Stomach smooth muscle (tissue), 2 donors: ENCODE data around the gene LRIG1.

Experiments used
- H3K27ac ChIP-seq: one replicate; pipeline ENCODE4 v1.7.0; 2013; ENCODE audit warnings: mild to moderate bottlenecking, low read length, inconsistent platforms
- H3K27me3 ChIP-seq, 2 donors: one replicate each; pipeline ENCODE4 v1.7.0; 2013; ENCODE audit warnings: low read length in 2 of 2; ENCODE audit not compliant: insufficient read depth in 2 of 2, control insufficient read depth in 1 of 2
- H3K36me3 ChIP-seq, 2 donors: one replicate each; pipeline ENCODE4 v1.7.0; 2013; ENCODE audit warnings: low read length in 2 of 2; ENCODE audit not compliant: control insufficient read depth in 2 of 2, insufficient read depth in 2 of 2
- H3K4me1 ChIP-seq: one replicate; pipeline ENCODE4 v1.7.0; 2013; ENCODE audit warnings: low read length; ENCODE audit not compliant: control insufficient read depth, insufficient read depth
- H3K4me3 ChIP-seq, 2 donors: one replicate each; pipeline ENCODE4 v1.7.0; 2013; ENCODE audit warnings: low read length in 2 of 2
- H3K9ac ChIP-seq, 2 donors: one replicate each; pipeline ENCODE4 v1.7.0; 2013; ENCODE audit warnings: low read length in 2 of 2, mild to moderate bottlenecking in 1 of 2
- H3K9me3 ChIP-seq, 2 donors: one replicate each; pipeline ENCODE4 v1.7.0; 2013; ENCODE audit warnings: low read length in 2 of 2; ENCODE audit not compliant: control insufficient read depth in 2 of 2
- donor health status: healthy.
- donor health status: Pancreatic carcinoma.

The LRIG1 gene

DNA sequence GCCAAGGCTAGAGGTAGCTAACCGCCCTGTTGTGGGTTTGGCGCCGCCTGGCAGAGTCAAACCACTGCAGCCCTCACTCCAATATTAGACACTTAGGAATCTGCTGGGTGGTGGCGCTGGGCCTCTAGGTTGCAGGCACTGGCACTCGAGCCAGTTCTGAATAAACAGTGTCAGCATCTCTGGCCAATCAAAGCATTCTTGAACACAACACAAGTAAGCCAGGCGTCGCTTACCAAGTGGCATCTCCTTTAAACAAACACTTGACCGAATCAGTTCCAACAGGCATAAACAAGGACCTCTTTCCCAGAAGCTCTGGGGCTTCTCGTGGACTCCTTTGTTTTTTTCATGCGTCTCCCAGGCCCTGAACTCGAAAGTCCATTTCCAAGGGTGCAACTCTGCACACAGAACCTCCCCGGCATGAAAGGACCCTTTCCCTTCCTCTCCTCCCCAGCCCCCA lies 82.3 kb downstream of the LRIG1 start:
- peak overlapping the region in 1 of 2 donors; percentile 57 for H3K9ac ChIP-seq
- peaks cover 71% of the 10 kb centered on the region for H3K4me1 ChIP-seq
- peak overlapping the region; percentile 88 for H3K27ac ChIP-seq
- H3K9me3 ChIP-seq, result peaks cover 0 to 2% of the 10 kb centered on the region in 2 donors
- H3K4me3 ChIP-seq, result peak overlapping the region in 1 of 2 donors; percentile 20
- H3K36me3 ChIP-seq, result peaks cover 5 to 9% of the 10 kb centered on the region in 2 donors
- no peaks in the 10 kb centered on the region for H3K27me3 ChIP-seq

DNA sequence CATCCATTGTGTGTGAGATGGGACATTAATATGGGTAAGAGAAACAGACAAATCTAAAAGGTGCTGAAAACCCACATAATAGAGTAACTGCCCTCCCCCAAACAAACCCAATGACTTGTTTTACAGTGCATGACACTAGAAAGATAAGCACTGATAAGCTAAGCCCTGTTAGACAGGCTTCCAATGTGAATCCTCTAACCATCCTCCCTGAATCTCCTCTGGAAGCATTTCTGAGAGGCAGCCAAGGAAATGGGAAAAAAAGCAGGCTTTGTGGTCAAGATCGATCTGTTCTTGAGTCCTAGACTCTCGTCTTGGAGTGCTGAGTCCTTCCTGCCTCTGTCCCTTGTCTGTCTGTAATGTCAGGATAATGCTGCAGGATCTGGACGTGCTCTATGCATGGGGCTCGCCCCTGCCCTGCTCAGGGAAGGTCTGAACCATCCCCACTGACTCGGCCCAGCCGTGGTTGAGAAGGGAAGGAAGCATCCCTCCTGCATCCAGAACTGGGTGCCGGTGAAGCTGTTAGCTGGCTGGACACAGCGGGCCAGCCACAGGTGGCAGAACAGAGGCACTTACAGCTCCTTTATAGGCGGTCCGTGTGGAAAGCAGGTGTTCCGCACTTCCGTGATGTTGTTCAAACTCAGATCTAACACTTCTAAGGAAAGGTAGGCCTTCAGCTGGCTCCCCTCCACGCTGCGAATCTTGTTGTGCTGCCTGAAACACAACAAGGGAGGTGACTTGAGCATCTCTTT lies 84.1 kb downstream of the LRIG1 start:
- Histone ChIP-seq H3K9ac (peak overlapping the region in 1 of 2 donors; percentile 44), H3K27ac (peak overlapping the region; percentile 88), H3K4me3 (no peak overlapping the region), H3K9me3 (peaks cover 0 to 2% of the 10 kb centered on the region in 2 donors), H3K27me3 (no peaks in the 10 kb centered on the region), H3K4me1 (peaks cover 78% of the 10 kb centered on the region), H3K36me3 (peaks cover 13 to 24% of the 10 kb centered on the region in 2 donors)

DNA sequence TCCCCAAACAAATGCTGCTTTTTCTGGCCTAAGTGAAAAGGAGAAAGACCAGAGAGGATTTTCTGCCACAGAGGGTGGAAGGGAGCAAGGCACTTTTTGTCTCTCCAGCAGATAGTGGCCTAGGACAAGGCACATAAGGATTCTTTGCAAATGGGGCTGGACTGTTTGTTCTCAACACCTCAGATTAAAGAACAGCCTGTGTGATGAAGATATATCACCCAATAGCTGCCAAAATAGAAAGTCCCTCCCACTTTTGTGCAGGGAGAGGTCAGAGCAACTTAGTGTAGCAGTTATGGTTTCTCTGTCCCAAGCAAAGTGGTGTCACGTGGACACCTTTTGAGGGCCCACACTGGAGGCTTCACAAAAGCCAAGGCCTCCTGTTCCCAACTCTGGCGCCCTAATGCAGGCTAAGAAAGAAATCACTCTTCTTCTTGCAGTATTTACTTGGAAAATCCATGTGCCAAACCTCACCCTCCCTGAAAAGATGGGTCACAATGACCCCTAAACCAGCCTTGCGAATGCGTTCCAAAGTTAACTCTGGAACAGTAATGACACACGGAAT lies 84.9 kb downstream of the LRIG1 start:
- peaks cover 85% of the 10 kb centered on the region for H3K4me1 ChIP-seq
- H3K36me3 ChIP-seq, result peaks cover 18 to 25% of the 10 kb centered on the region in 2 donors
- no peaks in the 10 kb centered on the region for H3K9me3 ChIP-seq
- H3K27ac ChIP-seq, result peak overlapping the region; percentile 88
- H3K9ac ChIP-seq, result peak overlapping the region; percentile 37 to 44
- H3K27me3 ChIP-seq, result no peaks in the 10 kb centered on the region
- no peak overlapping the region for H3K4me3 ChIP-seq

DNA sequence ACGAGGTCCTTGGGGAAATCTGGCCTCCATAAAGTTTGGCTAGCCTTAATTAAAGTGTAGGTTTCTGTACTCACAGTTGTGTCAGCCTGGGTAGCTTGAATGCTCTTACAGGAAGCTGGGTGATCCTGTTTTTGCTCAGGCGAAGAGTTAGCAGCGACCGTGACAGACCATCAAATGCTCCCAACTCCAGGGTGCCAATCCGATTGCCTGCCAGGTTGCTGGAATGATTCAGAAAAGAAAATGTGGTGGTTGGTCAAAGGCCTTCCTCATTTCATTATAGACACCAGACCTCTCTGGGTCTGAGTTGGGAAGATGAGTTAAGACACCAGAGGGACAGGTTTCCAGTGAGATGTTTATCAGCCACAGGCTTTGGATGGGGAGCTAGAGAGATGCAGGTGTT lies 86.0 kb downstream of the LRIG1 start:
- Histone ChIP-seq H3K9ac (no peak overlapping the region), H3K4me1 (peaks cover 92% of the 10 kb centered on the region), H3K9me3 (no peaks in the 10 kb centered on the region), H3K27ac (peak overlapping the region; percentile 88), H3K4me3 (no peak overlapping the region), H3K36me3 (peaks cover 27 to 32% of the 10 kb centered on the region in 2 donors), H3K27me3 (no peaks in the 10 kb centered on the region)

DNA sequence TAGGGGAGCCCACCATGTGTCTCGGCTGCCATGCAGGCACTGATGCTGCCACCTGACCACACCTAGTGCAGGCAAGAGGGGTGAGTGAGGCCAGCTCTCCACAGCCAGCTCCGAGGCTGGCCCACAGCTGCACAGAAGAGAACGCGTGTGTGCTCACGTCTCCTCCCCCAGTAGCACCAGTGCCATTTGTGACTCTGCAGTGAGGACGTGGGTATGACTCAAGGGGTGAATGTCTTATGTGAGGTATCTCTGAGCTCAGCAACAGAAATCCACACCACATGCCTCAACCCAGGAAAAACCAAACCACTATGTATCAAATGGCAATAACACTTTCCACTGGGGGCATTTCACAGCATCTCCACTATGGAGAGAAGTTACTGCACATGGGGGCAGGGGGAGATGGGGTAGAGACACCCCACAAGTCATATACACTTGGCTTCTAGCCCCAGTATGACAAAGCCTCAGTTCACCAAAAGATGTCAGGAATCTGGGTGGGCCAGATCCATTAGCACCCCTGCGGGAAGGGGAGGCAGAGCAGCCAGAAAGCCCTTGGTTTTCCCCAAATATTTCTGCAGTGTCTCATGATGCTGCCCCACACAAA lies 87.6 kb downstream of the LRIG1 start:
- Histone ChIP-seq H3K36me3 (peaks cover 33 to 41% of the 10 kb centered on the region in 2 donors), H3K27ac (peak overlapping the region; percentile 80)

DNA sequence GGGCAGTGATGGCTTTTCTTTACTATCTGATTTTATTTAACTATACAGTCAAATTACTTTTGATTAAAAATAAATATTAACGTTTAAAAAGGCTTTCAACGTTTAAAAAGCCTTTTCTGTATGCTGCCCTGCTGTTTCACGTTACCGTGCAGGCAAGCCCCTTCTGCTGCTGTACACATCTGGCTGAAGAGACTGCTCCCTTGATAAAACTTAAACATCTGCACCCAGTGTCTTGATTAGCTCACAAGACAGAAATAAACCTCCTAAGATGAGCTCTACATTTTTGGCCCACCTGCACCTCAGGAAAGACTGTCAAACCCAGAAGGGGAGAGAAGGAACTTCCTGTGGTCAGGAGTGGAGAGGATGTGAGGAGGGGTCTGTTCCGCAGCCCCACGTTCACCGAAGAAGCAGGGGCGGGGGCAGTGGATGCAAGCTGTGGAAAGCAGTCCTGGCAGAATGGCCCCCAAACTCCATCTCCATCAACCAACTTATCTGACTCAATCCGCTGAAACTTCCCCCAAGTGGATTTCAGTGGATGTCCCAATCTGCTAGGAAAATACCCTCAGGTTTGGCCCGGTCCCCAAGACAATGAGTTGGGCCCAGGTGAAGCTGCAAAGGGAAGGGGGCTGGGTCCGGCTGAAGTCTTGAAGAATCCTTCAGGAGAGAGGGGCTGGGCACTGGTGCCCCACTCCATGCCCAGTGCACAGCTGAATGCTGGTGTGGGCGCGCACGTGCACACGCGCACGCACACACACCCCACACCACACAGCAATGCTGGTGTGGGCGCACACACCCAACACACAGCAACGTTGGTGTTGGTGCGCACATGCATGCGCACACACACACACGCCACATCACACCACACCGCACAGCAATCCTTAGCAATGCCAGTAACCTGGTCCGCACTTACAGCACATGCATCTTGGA lies 88.6 kb downstream of the LRIG1 start:
- no peaks in the 10 kb centered on the region for H3K27me3 ChIP-seq
- H3K36me3 ChIP-seq, result peaks cover 33 to 42% of the 10 kb centered on the region in 2 donors
- H3K4me3 ChIP-seq, result no peak overlapping the region
- H3K4me1 ChIP-seq, result peaks cover 92% of the 10 kb centered on the region
- H3K9ac ChIP-seq, result no peak overlapping the region
- H3K9me3 ChIP-seq, result no peaks in the 10 kb centered on the region
- H3K27ac ChIP-seq, result peak overlapping the region; percentile 80

More for the DNA sequence above, 87.6 kb downstream of the LRIG1 start:
- H3K27me3 ChIP-seq, result no peaks in the 10 kb centered on the region
- peaks cover 91% of the 10 kb centered on the region for H3K4me1 ChIP-seq
- peak overlapping the region in 1 of 2 donors; percentile 22 for H3K9ac ChIP-seq
- no peaks in the 10 kb centered on the region for H3K9me3 ChIP-seq
- H3K4me3 ChIP-seq, result no peak overlapping the region

DNA sequence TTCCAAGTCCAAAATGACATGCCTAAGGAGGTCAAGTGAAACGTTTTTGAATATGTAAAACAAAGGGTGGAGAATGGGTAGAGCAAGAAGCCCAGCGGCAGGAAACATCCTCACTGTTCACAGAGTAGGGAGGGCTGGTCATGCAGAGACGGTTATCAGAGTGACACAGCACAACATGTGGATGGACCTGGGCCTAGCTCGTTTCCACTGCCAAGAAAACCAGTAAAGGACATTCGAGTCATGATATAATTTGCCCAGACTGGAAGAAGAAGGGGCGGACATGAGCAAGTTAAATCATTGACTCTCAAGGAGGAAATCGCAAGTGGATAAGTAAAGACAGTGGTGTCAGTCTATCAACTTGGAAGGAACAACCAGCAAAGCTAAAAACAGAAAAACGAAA lies 89.3 kb downstream of the LRIG1 start:
- Histone ChIP-seq H3K27ac (peak overlapping the region; percentile 25), H3K9ac (no peak overlapping the region), H3K27me3 (no peaks in the 10 kb centered on the region), H3K9me3 (no peaks in the 10 kb centered on the region), H3K36me3 (peaks cover 36 to 48% of the 10 kb centered on the region in 2 donors), H3K4me1 (peaks cover 92% of the 10 kb centered on the region), H3K4me3 (no peak overlapping the region)

DNA sequence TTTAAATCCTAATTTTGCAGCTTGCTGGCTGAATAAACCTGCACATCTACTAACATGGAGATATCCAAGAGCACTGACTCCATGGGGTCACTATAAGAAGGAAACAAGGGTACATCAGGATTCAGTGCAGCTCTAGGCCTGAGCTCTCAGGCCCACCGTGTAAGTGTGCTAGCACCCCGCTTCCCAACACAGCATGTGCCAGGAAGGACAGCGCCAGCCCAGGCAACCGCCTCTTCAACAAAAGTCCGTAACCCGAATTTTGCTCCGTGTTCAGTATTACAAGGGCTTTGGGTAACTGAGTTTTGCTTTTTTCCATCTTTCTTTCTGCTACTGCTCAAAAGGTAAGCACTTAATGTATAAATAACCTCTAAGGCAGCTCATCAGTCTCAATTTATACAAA lies 89.8 kb downstream of the LRIG1 start:
- no peak overlapping the region for H3K4me3 ChIP-seq
- no peak overlapping the region for H3K9ac ChIP-seq
- no peaks in the 10 kb centered on the region for H3K27me3 ChIP-seq
- peak overlapping the region; percentile 25 for H3K27ac ChIP-seq
- peaks cover 92% of the 10 kb centered on the region for H3K4me1 ChIP-seq
- H3K36me3 ChIP-seq, result peaks cover 39 to 49% of the 10 kb centered on the region in 2 donors
- no peaks in the 10 kb centered on the region for H3K9me3 ChIP-seq

DNA sequence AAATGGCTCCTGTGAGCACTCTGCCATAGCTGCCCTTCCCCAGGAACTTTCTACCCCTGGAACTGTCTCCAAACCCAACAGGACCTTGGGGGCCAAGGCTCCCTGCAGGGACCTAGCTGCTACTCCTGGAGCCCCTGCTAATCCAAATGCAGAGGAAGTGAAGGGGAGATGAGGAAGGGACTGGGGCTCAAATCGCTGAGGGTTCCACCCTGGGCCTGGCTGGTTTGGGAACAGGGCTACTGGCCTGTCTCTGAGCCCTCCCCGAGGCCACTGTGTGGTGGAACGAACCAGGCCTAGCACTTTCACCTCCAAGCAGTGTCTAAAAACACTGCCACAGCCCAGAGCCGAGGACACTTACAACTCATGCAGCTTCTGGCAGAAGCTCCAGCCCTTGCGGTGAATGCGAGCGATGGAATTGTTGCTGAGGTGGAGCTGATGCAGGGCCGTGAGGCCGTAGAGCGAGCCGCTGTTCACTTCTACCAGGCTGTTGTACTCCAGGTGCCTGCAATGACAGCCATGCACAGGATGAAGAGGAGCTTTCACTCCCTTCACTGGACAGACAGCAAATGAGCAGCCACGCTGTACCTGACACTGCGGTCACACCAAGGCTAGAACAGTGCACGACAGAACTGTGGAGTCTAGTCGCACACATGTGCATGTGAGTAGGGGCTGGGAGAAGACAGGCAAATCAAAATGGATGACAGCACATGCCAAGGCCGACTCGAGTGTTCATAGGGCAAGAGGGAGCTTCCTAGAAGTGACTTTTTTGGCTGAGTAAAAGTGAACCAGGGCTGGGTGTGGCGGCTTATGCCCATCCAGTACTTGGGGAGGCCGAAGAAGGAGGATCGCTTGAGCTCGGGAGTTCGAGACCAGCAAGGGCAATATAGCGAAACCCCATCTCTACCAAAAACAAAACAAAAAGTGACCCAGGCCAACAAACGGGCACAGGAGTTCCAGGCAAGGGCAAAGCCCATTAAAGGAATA lies 90.8 kb downstream of the LRIG1 start:
- H3K27me3 ChIP-seq, result no peaks in the 10 kb centered on the region
- H3K27ac ChIP-seq, result peak overlapping the region; percentile 25
- no peak overlapping the region for H3K9ac ChIP-seq
- H3K4me3 ChIP-seq, result peak overlapping the region in 1 of 2 donors; percentile 22
- H3K9me3 ChIP-seq, result no peaks in the 10 kb centered on the region
- peaks cover 44 to 51% of the 10 kb centered on the region in 2 donors for H3K36me3 ChIP-seq
- peaks cover 92% of the 10 kb centered on the region for H3K4me1 ChIP-seq
